ENCODE measurements around the gene SHISA6.

DNA sequence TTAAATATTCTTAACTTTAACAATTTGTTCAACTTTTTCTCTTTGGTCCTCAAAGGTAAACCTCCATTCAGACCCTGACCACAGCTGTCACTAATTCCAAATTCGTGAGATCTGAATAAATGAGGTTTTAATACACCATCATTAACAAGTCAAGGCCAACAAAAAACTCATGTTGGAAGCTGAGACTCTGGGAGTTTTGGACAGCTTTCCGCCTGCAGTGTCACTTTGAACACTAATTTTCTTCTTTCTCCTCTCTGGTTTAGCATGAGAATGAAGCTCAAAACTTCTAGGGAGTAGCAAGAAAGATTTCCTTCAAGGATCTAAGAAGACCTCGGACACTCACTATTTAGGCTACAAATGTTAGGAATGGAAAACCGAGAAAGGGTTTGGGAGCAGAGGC is 324.6 kb downstream of the SHISA6 start:
- TF ChIP-seq CTCF (IDR thresholded peaks at IDR 0.05; ENCODE audit: insufficient read depth, low read length, poor library complexity, severe bottlenecking) (no peak), EZH2phosphoT487 (conservative IDR thresholded peaks at IDR 0.05; ENCODE audit: low read length) (no peak)

All from SU-DHL-6 (cell line).